ENCODE results near the gene ZNF296. TPM values are rescaled to one million over a fixed set of nuclear protein-coding genes. Genes with fewer than 3 reads are reported as not detected.

Gene ZNF296
- total RNA-seq, 2 experiments from 2014 or later = 2.0 to 2.4 TPM

DNA sequence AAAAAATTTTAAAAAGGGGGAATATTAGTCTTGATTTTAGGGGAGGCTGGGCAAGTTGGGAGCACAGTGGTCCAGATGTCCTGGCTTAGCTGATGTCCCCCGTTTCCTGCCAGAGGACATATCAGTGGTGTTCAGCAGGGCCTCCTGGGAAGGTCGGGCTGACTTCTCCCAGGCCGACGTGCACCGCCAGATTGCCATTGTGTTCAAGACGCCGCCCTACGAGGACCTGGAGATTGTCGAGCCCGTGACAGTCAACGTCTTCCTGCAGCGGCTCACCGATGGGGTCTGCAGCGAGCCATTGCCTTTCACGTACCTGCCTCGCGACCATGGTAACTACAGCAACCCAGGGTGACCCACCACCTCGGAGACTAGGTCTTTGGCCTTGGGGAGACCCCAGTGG lies 43.9 kb downstream of the ZNF296 start:
- H3K36me3 ChIP-seq (ENCODE audit: insufficient read depth, low read length) = peaks cover 72% of the 10 kb centered on the region
- H3K4me1 Mint-ChIP-seq (ENCODE audit: low read depth) = no peaks in the 10 kb centered on the region
- CTCF ChIA-PET = interaction anchor here (1.3 kb wide), 1 partner anchor 27 kb away, joined by 5 read pairs; no protein-coding TSS in a partner anchor

DNA sequence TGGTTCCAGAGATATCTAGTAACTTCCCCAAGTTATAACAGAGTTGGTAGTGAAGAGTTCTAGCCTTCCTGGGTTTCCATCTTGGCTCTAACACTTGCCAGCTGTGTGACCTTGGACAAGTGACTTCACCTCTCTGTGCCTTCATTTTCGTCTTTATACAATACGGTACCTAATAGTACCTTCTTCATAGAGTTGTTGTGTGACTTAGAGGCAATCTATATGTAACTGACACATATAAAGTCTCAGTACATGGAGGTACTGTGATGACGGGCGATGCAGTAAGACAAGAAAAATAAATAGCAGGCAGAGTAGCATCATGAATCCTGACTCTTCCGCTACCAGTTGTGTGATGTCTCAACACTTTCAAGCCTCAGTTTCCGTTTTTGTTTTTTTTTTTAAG lies 45.5 kb downstream of the ZNF296 start:
- CTCF ChIA-PET = no interaction called here
- H3K27me3 Mint-ChIP-seq = no peaks in the 10 kb centered on the region
- H3K27me3 ChIP-seq (ENCODE audit: control insufficient read depth in 1 of 2, insufficient read depth in 2 of 2, low read length in 2 of 2) = no peaks in the 10 kb centered on the region

More for the DNA sequence above, 43.9 kb downstream of the ZNF296 start:
- Histone ChIP-seq H3K27me3 (ENCODE audit: control insufficient read depth in 1 of 2, insufficient read depth in 2 of 2, low read length in 2 of 2) (no peaks in the 10 kb centered on the region), H3K4me3 (ENCODE audit: low read length) (no peak overlapping the region), H3K9me3 (ENCODE audit: control insufficient read depth in 1 of 2, insufficient read depth in 1 of 2, low read length in 2 of 2) (no peaks in the 10 kb centered on the region), H3K27ac (ENCODE audit: low read depth in 1 of 2, low read length in 2 of 2) (no peak overlapping the region), H3K4me1 (ENCODE audit: insufficient read depth, low read length) (no peaks in the 10 kb centered on the region)
- intact Hi-C loops (cut with DNase I, micrococcal nuclease) = no loop called here
- Mint-ChIP-seq H3K27me3 (no peaks in the 10 kb centered on the region), H3K27ac (no peak overlapping the region), H3K36me3 (ENCODE audit: low read depth) (peaks cover 69% of the 10 kb centered on the region), H3K4me3 (no peak overlapping the region), H3K9me3 (no peaks in the 10 kb centered on the region)
- POLR2A ChIA-PET = no interaction called here
- TF ChIP-seq, protein P1, sequence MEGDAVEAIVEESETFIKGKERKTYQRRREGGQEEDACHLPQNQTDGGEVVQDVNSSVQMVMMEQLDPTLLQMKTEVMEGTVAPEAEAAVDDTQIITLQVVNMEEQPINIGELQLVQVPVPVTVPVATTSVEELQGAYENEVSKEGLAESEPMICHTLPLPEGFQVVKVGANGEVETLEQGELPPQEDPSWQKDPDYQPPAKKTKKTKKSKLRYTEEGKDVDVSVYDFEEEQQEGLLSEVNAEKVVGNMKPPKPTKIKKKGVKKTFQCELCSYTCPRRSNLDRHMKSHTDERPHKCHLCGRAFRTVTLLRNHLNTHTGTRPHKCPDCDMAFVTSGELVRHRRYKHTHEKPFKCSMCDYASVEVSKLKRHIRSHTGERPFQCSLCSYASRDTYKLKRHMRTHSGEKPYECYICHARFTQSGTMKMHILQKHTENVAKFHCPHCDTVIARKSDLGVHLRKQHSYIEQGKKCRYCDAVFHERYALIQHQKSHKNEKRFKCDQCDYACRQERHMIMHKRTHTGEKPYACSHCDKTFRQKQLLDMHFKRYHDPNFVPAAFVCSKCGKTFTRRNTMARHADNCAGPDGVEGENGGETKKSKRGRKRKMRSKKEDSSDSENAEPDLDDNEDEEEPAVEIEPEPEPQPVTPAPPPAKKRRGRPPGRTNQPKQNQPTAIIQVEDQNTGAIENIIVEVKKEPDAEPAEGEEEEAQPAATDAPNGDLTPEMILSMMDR (IDR thresholded peaks at IDR 0.05) = no peak
- DNase-seq (no peak), ATAC-seq (ENCODE audit: poor library complexity) (no peak)

DNA sequence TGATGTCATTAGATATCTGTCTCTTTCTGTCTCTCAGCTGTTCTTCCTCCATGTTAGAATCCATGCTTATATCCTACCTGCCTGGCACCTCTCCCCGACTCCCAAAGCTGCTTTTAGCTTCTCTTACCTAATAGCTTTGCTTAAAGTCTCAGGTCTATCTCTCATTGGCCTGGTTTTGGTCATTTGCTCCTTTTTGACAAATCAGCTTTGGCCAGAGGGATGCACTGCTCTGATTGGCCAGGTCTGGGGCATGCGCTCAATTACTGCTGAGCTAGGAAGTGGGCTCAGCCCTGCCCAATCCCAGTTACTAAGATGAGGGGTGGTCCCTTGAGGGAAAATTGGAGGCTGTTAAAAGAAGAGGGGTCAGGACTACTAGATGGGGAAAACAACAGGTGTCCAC lies 48.9 kb downstream of the ZNF296 start:
- Mint-ChIP-seq H3K27me3 (no peaks in the 10 kb centered on the region), H3K4me3 (no peak overlapping the region), H3K36me3 (ENCODE audit: low read depth) (peaks cover 60% of the 10 kb centered on the region), H3K4me1 (ENCODE audit: low read depth) (no peaks in the 10 kb centered on the region), H3K9me3 (no peaks in the 10 kb centered on the region), H3K27ac (no peak overlapping the region)
- ChIA-PET CTCF (interaction anchor here (1.2 to 1.9 kb wide), 2 partner anchors 32 kb away, joined by 3 to 4 read pairs; no protein-coding TSS in a partner anchor), POLR2A (no interaction called here)
- TF ChIP-seq, protein P1 (IDR thresholded peaks at IDR 0.05) = no peak
- DNase-seq = no peak
- Histone ChIP-seq H3K4me3 (ENCODE audit: low read length) (no peak overlapping the region), H3K27ac (ENCODE audit: low read depth in 1 of 2, low read length in 2 of 2) (no peak overlapping the region), H3K4me1 (ENCODE audit: insufficient read depth, low read length) (no peaks in the 10 kb centered on the region), H3K36me3 (ENCODE audit: insufficient read depth, low read length) (peaks cover 65% of the 10 kb centered on the region), H3K27me3 (ENCODE audit: control insufficient read depth in 1 of 2, insufficient read depth in 2 of 2, low read length in 2 of 2) (no peaks in the 10 kb centered on the region), H3K9me3 (ENCODE audit: control insufficient read depth in 1 of 2, insufficient read depth in 1 of 2, low read length in 2 of 2) (no peaks in the 10 kb centered on the region)
- ATAC-seq (ENCODE audit: poor library complexity) = no peak
- intact Hi-C loops (cut with DNase I, micrococcal nuclease) = no loop called here

More for the DNA sequence above, 45.5 kb downstream of the ZNF296 start:
- H3K4me1 ChIP-seq (ENCODE audit: insufficient read depth, low read length) = no peaks in the 10 kb centered on the region
- Mint-ChIP-seq H3K36me3 (ENCODE audit: low read depth) (peaks cover 74% of the 10 kb centered on the region), H3K4me3 (no peak overlapping the region), H3K9me3 (no peaks in the 10 kb centered on the region), H3K4me1 (ENCODE audit: low read depth) (no peaks in the 10 kb centered on the region), H3K27ac (no peak overlapping the region)
- intact Hi-C loops (cut with DNase I, micrococcal nuclease) = no loop called here
- POLR2A ChIA-PET = no interaction called here
- DNase-seq = no peak
- no peak for ATAC-seq (ENCODE audit: poor library complexity)
- H3K27ac ChIP-seq (ENCODE audit: low read depth in 1 of 2, low read length in 2 of 2) = no peak overlapping the region
- TF ChIP-seq, protein P1 (IDR thresholded peaks at IDR 0.05) = no peak
- H3K36me3 ChIP-seq (ENCODE audit: insufficient read depth, low read length) = peaks cover 74% of the 10 kb centered on the region
- H3K4me3 ChIP-seq (ENCODE audit: low read length) = no peak overlapping the region
- H3K9me3 ChIP-seq (ENCODE audit: control insufficient read depth in 1 of 2, insufficient read depth in 1 of 2, low read length in 2 of 2) = no peaks in the 10 kb centered on the region
